HG02623 (cell line): Measurements from ENCODE around the gene EVC.
"Not testable (repeated sequence)": the region's sequence is repeated elsewhere in the genome, so short reads cannot be mapped to it uniquely, and the experiment has no call there.

Experiments used
- ATAC-seq: cut with Tn5 transposase; IDR thresholded peaks from one replicate; pipeline ENCODE4 v1.9.1; 2021; ENCODE audit warnings: moderate library complexity; ENCODE audit not compliant: unreplicated experiment

EVC gene

GRCh38 chr4:5707778-5708448, 3.1 kb upstream of the EVC start:
- ATAC-seq: no peak

GRCh38 chr4:5708449-5709206, 2.4 kb upstream of the EVC start, which contains the start of gene EVC2:
TSS of gene EVC2 (minus strand) at chr4:5708559. CDS start at chr4:5708513, 46 bp downstream.
- no peak for ATAC-seq

GRCh38 chr4:5709207-5709575, 1.8 kb upstream of the EVC start:
- ATAC-seq: no peak

- no peak for ATAC-seq
Observed at GRCh38 chr4:5710065-5710960, 688 bp upstream of the EVC start.

- ATAC-seq: no peak
Observed at GRCh38 chr4:5711479-5712184, 631 bp downstream of the EVC start.

GRCh38 chr4:5712517-5712916, 1.5 kb downstream of the EVC start:
- no peak for ATAC-seq

GRCh38 chr4:5712931-5713330, 1.9 kb downstream of the EVC start:
- no peak for ATAC-seq

GRCh38 chr4:5713861-5714260, 2.9 kb downstream of the EVC start:
- no peak for ATAC-seq

- no peak for ATAC-seq
Observed at GRCh38 chr4:5715357-5715756, 4.4 kb downstream of the EVC start.

GRCh38 chr4:5716391-5716790, 5.4 kb downstream of the EVC start:
- no peak for ATAC-seq

- no peak for ATAC-seq
Observed at GRCh38 chr4:5717449-5718158, 6.6 kb downstream of the EVC start.

GRCh38 chr4:5718411-5718810, 7.4 kb downstream of the EVC start:
- no peak for ATAC-seq

GRCh38 chr4:5719350-5720055, 8.5 kb downstream of the EVC start:
- ATAC-seq: no peak

- no peak for ATAC-seq
Observed at GRCh38 chr4:5720157-5720850, 9.3 kb downstream of the EVC start.

- no peak for ATAC-seq
Observed at GRCh38 chr4:5720980-5721379, 10.0 kb downstream of the EVC start.

- no peak for ATAC-seq
Observed at GRCh38 chr4:5721923-5722322, 10.9 kb downstream of the EVC start.

GRCh38 chr4:5722328-5722727, 11.3 kb downstream of the EVC start:
- ATAC-seq: no peak

- ATAC-seq: no peak
Observed at GRCh38 chr4:5724377-5724776, 13.4 kb downstream of the EVC start.

GRCh38 chr4:5728412-5728811, 17.4 kb downstream of the EVC start:
- ATAC-seq: not testable (repeated sequence)
